Naive thymus-derived CD4-positive, alpha-beta T cell (primary cell): ENCODE measurements around the gene FKBP14. TPM values are rescaled to one million over a fixed set of nuclear protein-coding genes. Genes with fewer than 3 reads are reported as not detected.

ENCODE experiments used
- ATAC-seq: fragments of 150-1000 bp; cut with Tn5 transposase; 2 replicates; pipeline ENCODE4 v1.10.0; 2021; ENCODE audit warnings: mild to moderate bottlenecking, moderate library complexity
- CTCF ChIA-PET: fragments of 350-600 bp; sonication (Branson Sonifier 250); formaldehyde crosslinking; loops from one replicate; lab custom pipeline; 2021; ENCODE audit warnings: antibody characterized with exemption; lab: Charles Lee
- POLR2A ChIA-PET: fragments of 350-600 bp; sonication (Branson Sonifier 250); formaldehyde crosslinking; loops from one replicate; lab custom pipeline; 2021; ENCODE audit warnings: antibody characterized with exemption, inconsistent platforms; lab: Charles Lee
- DNase-seq, 9 donors: peaks; one replicate each; pipeline versions ENCODE4 v3.0.0 to v3.0.0-alpha.2; 2020 to 2022; ENCODE audit warnings: mixed read lengths in 1 of 9
- H3K27ac ChIP-seq: one replicate; pipeline ENCODE4 v1.7.0; 2013; ENCODE audit warnings: mild to moderate bottlenecking, low read depth, low read length, moderate library complexity
- H3K27me3 ChIP-seq, 2 donors: one replicate each; pipeline ENCODE4 v1.7.0; 2013; ENCODE audit warnings: low read length in 2 of 2, mild to moderate bottlenecking in 2 of 2, moderate library complexity in 2 of 2; ENCODE audit not compliant: control insufficient read depth in 2 of 2, insufficient read depth in 2 of 2
- H3K36me3 ChIP-seq, 3 experiments: 1 replicate in 2 of 3; 2 replicates in 1 of 3; pipeline ENCODE4 v1.7.0; 2013; ENCODE audit warnings: low read length in 3 of 3, mild to moderate bottlenecking in 3 of 3, moderate library complexity in 1 of 3; ENCODE audit not compliant: insufficient read depth in 3 of 3, control insufficient read depth in 2 of 3
- H3K4me1 ChIP-seq, 2 donors: one replicate each; pipeline ENCODE4 v1.7.0; 2013; ENCODE audit warnings: low read length in 2 of 2, mild to moderate bottlenecking in 2 of 2, moderate library complexity in 1 of 2; ENCODE audit not compliant: control insufficient read depth in 2 of 2, insufficient read depth in 2 of 2
- H3K4me3 ChIP-seq: 2 replicates; pipeline ENCODE4 v1.7.0; 2013; ENCODE audit warnings: mild to moderate bottlenecking, low read length
- H3K9me3 ChIP-seq, 3 experiments: 1 replicate in 2 of 3; 2 replicates in 1 of 3; pipeline ENCODE4 v1.7.0; 2013; ENCODE audit warnings: low read length in 3 of 3; ENCODE audit not compliant: control insufficient read depth in 2 of 3
- H3K27ac Mint-ChIP-seq, 9 donors: one replicate each; pipeline ENCODE4 v1.8.0; 2020 to 2022; ENCODE audit warnings: mixed read lengths in 9 of 9, mild to moderate bottlenecking in 8 of 9, moderate library complexity in 5 of 9, inconsistent platforms in 2 of 9
- H3K27me3 Mint-ChIP-seq, 5 donors: one replicate each; pipeline ENCODE4 v1.8.0; 2021 to 2022; ENCODE audit warnings: mixed read lengths in 5 of 5, mild to moderate bottlenecking in 1 of 5
- H3K36me3 Mint-ChIP-seq, 5 donors: one replicate each; pipeline ENCODE4 v1.8.0; 2020 to 2022; ENCODE audit warnings: mixed read lengths in 5 of 5, mild to moderate bottlenecking in 3 of 5, inconsistent platforms in 1 of 5
- H3K4me1 Mint-ChIP-seq, 7 donors: one replicate each; pipeline ENCODE4 v1.8.0; 2020 to 2022; ENCODE audit warnings: mixed read lengths in 7 of 7, mild to moderate bottlenecking in 3 of 7, inconsistent platforms in 1 of 7
- H3K4me3 Mint-ChIP-seq, 10 donors: one replicate each; pipeline ENCODE4 v1.8.0; 2020 to 2022; ENCODE audit warnings: mild to moderate bottlenecking in 10 of 10, mixed read lengths in 10 of 10, moderate library complexity in 6 of 10, inconsistent platforms in 2 of 10
- H3K9me3 Mint-ChIP-seq, 11 donors: one replicate each; pipeline ENCODE4 v1.8.0; 2020 to 2022; ENCODE audit warnings: mixed read lengths in 11 of 11, mild to moderate bottlenecking in 4 of 11, inconsistent platforms in 1 of 11, moderate library complexity in 1 of 11
- intact Hi-C, 2 donors: fragments of 100-400 bp; cut with micrococcal nuclease; formaldehyde crosslinking; loops; one replicate each; pipeline ENCODE4 v1.15.1; 2023
- polyA plus RNA-seq, 2 donors: library from polyadenylated mRNA; unstranded; fragments of 300-500 nt; fragmentation: Illumina TruSeq; gene quantifications; one replicate each; pipeline ENCODE4 v1.2.3, GENCODE V29; 2021
- total RNA-seq, 6 experiments: library from RNA in 5 of 6; stranded (reverse) in 5 of 6; gene quantifications; 1 replicate in 5 of 6; 2 replicates in 1 of 6; pipeline ENCODE4 v1.2.3 and lab custom pipeline; 2021 to 2026

FKBP14 gene
- total and polyA plus RNA-seq, 7 experiments from 2014 or later, result 1.6 to 6.5 (median 5.1) TPM

- ATAC-seq, result no peak
- no peak overlapping the region for H3K4me3 Mint-ChIP-seq
- H3K27me3 Mint-ChIP-seq, result no peaks in the 10 kb centered on the region
- Histone ChIP-seq H3K36me3 (peaks cover 0 to 5% (median 0%) of the 10 kb centered on the region in 3 experiments), H3K27ac (no peak overlapping the region), H3K27me3 (no peaks in the 10 kb centered on the region), H3K4me1 (peaks cover 0 to 10% of the 10 kb centered on the region in 2 donors), H3K9me3 (no peaks in the 10 kb centered on the region), H3K4me3 (no peak overlapping the region)
- CTCF ChIA-PET, result interaction anchor here (0.5 kb wide), 1 partner anchor 23 kb away, joined by 3 read pairs; no protein-coding TSS in a partner anchor
- no peak for DNase-seq
- POLR2A ChIA-PET, result interaction anchor here (1.8 kb wide), 1 partner anchor 12 kb away, joined by 6 read pairs; no protein-coding TSS in a partner anchor
- peaks cover 6 to 15% (median 9%) of the 10 kb centered on the region in 5 donors for H3K36me3 Mint-ChIP-seq
- intact Hi-C loops, result no loop called here
- peaks cover 7 to 40% (median 19%) of the 10 kb centered on the region in 7 donors for H3K4me1 Mint-ChIP-seq
- H3K9me3 Mint-ChIP-seq, result no peaks in the 10 kb centered on the region
- H3K27ac Mint-ChIP-seq, result no peak overlapping the region
Measured at GRCh38 chr7:30040938-30041337, 14.4 kb upstream of the FKBP14 start.

DNA sequence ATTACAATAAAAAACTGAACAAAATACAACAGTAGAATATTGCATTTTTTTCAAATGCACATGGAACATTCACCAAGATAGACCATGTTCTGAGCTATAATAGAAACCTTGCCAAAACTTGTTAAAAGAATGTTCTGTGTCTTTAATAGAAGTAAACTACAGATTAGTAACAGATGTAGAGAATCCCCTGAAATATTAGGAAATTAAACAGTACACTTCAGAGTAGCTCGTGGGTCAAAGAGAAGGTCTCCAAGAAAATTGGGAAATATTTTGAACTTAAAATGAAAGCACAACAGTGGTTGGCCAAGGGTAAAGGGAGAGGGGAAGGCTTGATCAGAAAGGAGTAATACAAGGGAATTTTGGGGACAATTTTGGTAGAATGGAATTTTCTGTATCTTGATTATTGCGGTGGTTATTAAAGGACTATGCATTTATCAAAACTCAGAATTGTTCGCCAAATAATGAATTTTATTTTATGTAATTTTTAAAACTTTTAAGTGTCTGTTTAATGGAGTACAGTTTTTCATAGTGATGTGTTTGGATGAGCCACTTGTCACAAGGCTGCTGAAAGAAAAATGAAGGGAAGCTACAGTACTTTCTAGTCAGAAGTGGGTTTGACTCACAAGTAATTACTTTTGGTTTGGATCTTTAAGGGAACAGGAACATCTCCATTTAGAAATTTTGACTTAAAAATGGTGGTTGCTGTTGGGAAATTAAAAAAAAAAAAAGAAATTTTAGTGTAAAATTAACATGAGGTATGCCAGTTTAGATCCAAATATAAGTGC, 11.9 kb upstream of the FKBP14 start:
- CTCF ChIA-PET, result no interaction called here
- H3K36me3 ChIP-seq, result no peaks in the 10 kb centered on the region
- Mint-ChIP-seq H3K4me1 (peaks cover 7 to 40% (median 23%) of the 10 kb centered on the region in 7 donors), H3K27me3 (no peaks in the 10 kb centered on the region), H3K9me3 (no peaks in the 10 kb centered on the region), H3K27ac (peak overlapping the region in 2 of 9 donors; percentile 23 to 26), H3K36me3 (peaks cover 0 to 7% (median 4%) of the 10 kb centered on the region in 5 donors), H3K4me3 (peak overlapping the region in 3 of 10 donors; percentile 10 to 46 (median 46))
- no peak for ATAC-seq
- no peak overlapping the region for H3K27ac ChIP-seq
- no peak overlapping the region for H3K4me3 ChIP-seq
- H3K9me3 ChIP-seq, result no peaks in the 10 kb centered on the region
- H3K4me1 ChIP-seq, result peaks cover 0 to 10% of the 10 kb centered on the region in 2 donors
- intact Hi-C loops, result no loop called here
- H3K27me3 ChIP-seq, result no peaks in the 10 kb centered on the region
- POLR2A ChIA-PET, result interaction anchor here (0.6 kb wide), 1 partner anchor 1805 kb away, joined by 3 read pairs; no protein-coding TSS in a partner anchor
- no peak for DNase-seq

GRCh38 chr7:30036220-30036619, 9.7 kb upstream of the FKBP14 start:
- H3K27ac Mint-ChIP-seq, result peak overlapping the region in 1 of 9 donors; percentile 23
- peaks cover 0 to 5% (median 0%) of the 10 kb centered on the region in 5 donors for H3K36me3 Mint-ChIP-seq
- H3K27me3 Mint-ChIP-seq, result no peaks in the 10 kb centered on the region
- Histone ChIP-seq H3K36me3 (no peaks in the 10 kb centered on the region), H3K9me3 (no peaks in the 10 kb centered on the region), H3K4me3 (no peak overlapping the region), H3K4me1 (peaks cover 0 to 10% of the 10 kb centered on the region in 2 donors), H3K27ac (no peak overlapping the region), H3K27me3 (no peaks in the 10 kb centered on the region)
- H3K4me1 Mint-ChIP-seq, result peaks cover 4 to 35% (median 22%) of the 10 kb centered on the region in 7 donors
- H3K9me3 Mint-ChIP-seq, result no peaks in the 10 kb centered on the region
- ChIA-PET POLR2A (interaction anchor here (1.0 kb wide), 1 partner anchor 8 kb away, joined by 3 read pairs; the partner anchor contains the start of gene PLEKHA8), CTCF (no interaction called here)
- ATAC-seq (no peak), DNase-seq (no peak)
- no peak overlapping the region for H3K4me3 Mint-ChIP-seq
- intact Hi-C loops, result no loop called here

- Histone ChIP-seq H3K36me3 (no peaks in the 10 kb centered on the region), H3K4me3 (no peak overlapping the region), H3K27ac (no peak overlapping the region), H3K4me1 (peaks cover 0 to 6% of the 10 kb centered on the region in 2 donors), H3K27me3 (no peaks in the 10 kb centered on the region), H3K9me3 (no peaks in the 10 kb centered on the region)
- Mint-ChIP-seq H3K27ac (no peak overlapping the region), H3K9me3 (no peaks in the 10 kb centered on the region), H3K27me3 (no peaks in the 10 kb centered on the region), H3K36me3 (peaks cover 0 to 5% (median 0%) of the 10 kb centered on the region in 5 donors), H3K4me3 (no peak overlapping the region), H3K4me1 (peaks cover 0 to 19% (median 4%) of the 10 kb centered on the region in 7 donors)
- POLR2A ChIA-PET, result no interaction called here
- DNase-seq (no peak), ATAC-seq (no peak)
- intact Hi-C loops, result no loop called here
- CTCF ChIA-PET, result interaction anchor here (1.2 kb wide), 1 partner anchor 28 kb away, joined by 6 read pairs; no protein-coding TSS in a partner anchor
Measured at GRCh38 chr7:30034501-30034900, 8.0 kb upstream of the FKBP14 start.

GRCh38 chr7:30032310-30033125, 6.0 kb upstream of the FKBP14 start:
- Mint-ChIP-seq H3K4me3 (no peak overlapping the region), H3K36me3 (peaks cover 0 to 5% (median 0%) of the 10 kb centered on the region in 5 donors), H3K9me3 (no peaks in the 10 kb centered on the region), H3K27ac (no peak overlapping the region), H3K27me3 (no peaks in the 10 kb centered on the region), H3K4me1 (peaks cover 4 to 12% (median 6%) of the 10 kb centered on the region in 7 donors)
- Histone ChIP-seq H3K27ac (no peak overlapping the region), H3K4me3 (no peak overlapping the region), H3K9me3 (no peaks in the 10 kb centered on the region), H3K27me3 (no peaks in the 10 kb centered on the region), H3K4me1 (peaks cover 0 to 8% of the 10 kb centered on the region in 2 donors), H3K36me3 (peaks cover 0 to 6% (median 0%) of the 10 kb centered on the region in 3 experiments)
- ChIA-PET POLR2A (no interaction called here), CTCF (no interaction called here)
- DNase-seq, result no peak
- ATAC-seq, result no peak
- intact Hi-C loops, result no loop called here

DNA sequence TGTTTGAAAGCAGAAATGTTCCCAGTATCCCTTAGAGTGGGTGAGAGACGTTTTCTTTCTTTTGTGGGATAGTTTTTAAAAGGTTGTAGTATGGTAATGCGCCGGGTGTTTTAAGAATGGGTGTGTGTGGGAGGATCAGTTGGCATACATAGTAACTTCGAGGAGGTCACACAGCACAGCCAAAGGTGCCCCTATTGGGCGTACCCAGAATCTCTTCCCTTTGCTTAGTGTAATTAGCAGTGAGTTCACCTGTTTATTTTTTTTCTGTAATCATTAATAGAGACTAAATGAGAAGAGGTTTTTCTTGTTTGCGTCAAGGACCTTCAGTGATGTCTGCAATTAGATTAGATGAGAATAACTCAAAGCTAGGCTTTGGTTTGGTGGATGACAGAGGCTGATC, 3.2 kb upstream of the FKBP14 start:
- peak overlapping the region; percentile 79 for H3K4me3 ChIP-seq

More for the DNA sequence above, 3.2 kb upstream of the FKBP14 start:
- intact Hi-C loops, result loop anchor here (1.0 to 5.0 kb wide), 6 partner anchors 33 to 743 kb away; partner anchors contain the start of genes MINDY4 (in 1 of the 2) and SCRN1 (in 1 of the 2)
- DNase-seq (peak in 5 of 9 donors; percentile 7 to 18 (median 11)), ATAC-seq (no peak)
- Mint-ChIP-seq H3K36me3 (peaks cover 0 to 5% (median 0%) of the 10 kb centered on the region in 5 donors), H3K9me3 (no peaks in the 10 kb centered on the region), H3K27me3 (no peaks in the 10 kb centered on the region), H3K4me1 (peaks cover 14 to 27% (median 24%) of the 10 kb centered on the region in 7 donors), H3K4me3 (no peak overlapping the region), H3K27ac (peak overlapping the region in 2 of 9 donors; percentile 51 to 90)
- Histone ChIP-seq H3K4me1 (peaks cover 6 to 20% of the 10 kb centered on the region in 2 donors), H3K27me3 (no peaks in the 10 kb centered on the region), H3K27ac (peak overlapping the region; percentile 69), H3K36me3 (peaks cover 0 to 6% (median 0%) of the 10 kb centered on the region in 3 experiments), H3K9me3 (no peaks in the 10 kb centered on the region)
- ChIA-PET POLR2A (interaction anchor here (1.5 kb wide), 1 partner anchor 12 kb away, joined by 6 read pairs; no protein-coding TSS in a partner anchor), CTCF (interaction anchor here (0.8 to 1.4 kb wide), 2 partner anchors 32 to 34 kb away, joined by 4 read pairs; no protein-coding TSS in a partner anchor)
